MM.1S (cell line): Measurements from ENCODE around the gene MFRP.

Source experiments
- DNase-seq: peaks from one replicate; pipeline ENCODE4 v3.0.0-alpha.2; 2015
- H2AFZ ChIP-seq: fragments of 300-600 bp; sonication (generic); 2 replicates; pipeline ENCODE4 v1.6.0; 2016; ENCODE audit warnings: antibody characterized with exemption, low read length
- H3F3A ChIP-seq: fragments of 300-600 bp; sonication (generic); 2 replicates; pipeline ENCODE4 v1.6.1; 2016; ENCODE audit warnings: mild to moderate bottlenecking, antibody characterized with exemption, low read length, moderate library complexity, mixed read lengths; ENCODE audit not compliant: insufficient read depth
- H3K27ac ChIP-seq: fragments of 300-600 bp; sonication (generic); 2 replicates; pipeline ENCODE4 v1.5.1; 2016; ENCODE audit warnings: mild to moderate bottlenecking, low read length
- H3K27me3 ChIP-seq: fragments of 300-600 bp; sonication (generic); replicated peaks from 2 replicates; pipeline ENCODE4 v1.6.0; 2016; ENCODE audit warnings: low read length; ENCODE audit not compliant: insufficient read depth
- H3K36me3 ChIP-seq: fragments of 300-600 bp; sonication (generic); replicated peaks from 2 replicates; pipeline ENCODE4 v1.6.1; 2016; ENCODE audit warnings: mild to moderate bottlenecking, low read length, mixed read lengths; ENCODE audit not compliant: insufficient read depth
- H3K4me1 ChIP-seq: fragments of 300-600 bp; sonication (generic); 2 replicates; pipeline ENCODE4 v1.6.1; 2016; ENCODE audit warnings: low read length, mixed read lengths
- H3K4me2 ChIP-seq: fragments of 300-600 bp; sonication (generic); 2 replicates; pipeline ENCODE4 v1.6.0; 2016; ENCODE audit warnings: low read depth, low read length
- H3K4me3 ChIP-seq: fragments of 300-600 bp; sonication (generic); 2 replicates; pipeline ENCODE4 v1.5.1; 2016; ENCODE audit warnings: low read length, mixed read lengths
- H3K79me2 ChIP-seq: fragments of 300-600 bp; sonication (generic); 2 replicates; pipeline ENCODE4 v1.6.1; 2016; ENCODE audit warnings: mixed run types, low read length, mixed read lengths
- H3K9ac ChIP-seq: fragments of 300-600 bp; sonication (generic); 2 replicates; pipeline ENCODE4 v1.6.1; 2016; ENCODE audit warnings: low read length, mixed read lengths
- H3K9me2 ChIP-seq: fragments of 300-600 bp; sonication (generic); replicated peaks from 2 replicates; pipeline ENCODE4 v1.6.1; 2016; ENCODE audit warnings: mild to moderate bottlenecking, low read length, mixed read lengths; ENCODE audit not compliant: insufficient read depth
- H3K9me3 ChIP-seq: fragments of 300-600 bp; sonication (generic); replicated peaks from 2 replicates; pipeline ENCODE4 v1.6.1; 2016; ENCODE audit warnings: mild to moderate bottlenecking, low read length, mixed read lengths; ENCODE audit not compliant: insufficient read depth
- H4K20me1 ChIP-seq: fragments of 300-600 bp; sonication (generic); 2 replicates; pipeline ENCODE4 v1.6.1; 2016; ENCODE audit warnings: mild to moderate bottlenecking, low read length, moderate library complexity, mixed read lengths; ENCODE audit not compliant: insufficient read depth
- CTCF ChIP-seq: fragments of 300-600 bp; sonication (generic); IDR thresholded peaks from 2 replicates; pipeline ENCODE4 v1.5.1; 2016; ENCODE audit warnings: antibody characterized with exemption, low read length, mixed read lengths
- EZH2 ChIP-seq: fragments of 300-600 bp; sonication (generic); optimal IDR thresholded peaks from 2 replicates; pipeline ENCODE3; 2017; ENCODE audit warnings: low read depth, mild to moderate bottlenecking, antibody characterized with exemption, low read length, mixed read lengths
- EZH2phosphoT487 ChIP-seq: fragments of 300-600 bp; sonication (generic); IDR thresholded peaks from 2 replicates; pipeline ENCODE4 v1.6.1; 2018; ENCODE audit warnings: antibody characterized with exemption, low read length

The MFRP gene

GRCh38 chr11:119369132-119369925, 22.8 kb upstream of the MFRP start:
- no peak for DNase-seq
- no peaks in the 10 kb centered on the region for H3K36me3 ChIP-seq
- no peak overlapping the region for H3K9ac ChIP-seq
- H3K79me2 ChIP-seq = no peaks in the 10 kb centered on the region
- H3K27ac ChIP-seq = no peak overlapping the region
- no peaks in the 10 kb centered on the region for H3K9me2 ChIP-seq
- no peak overlapping the region for H3K4me2 ChIP-seq
- H3K4me3 ChIP-seq = no peak overlapping the region
- H3K9me3 ChIP-seq = no peaks in the 10 kb centered on the region
- H4K20me1 ChIP-seq = no peaks in the 10 kb centered on the region
- H3K27me3 ChIP-seq = peaks cover 20% of the 10 kb centered on the region; the same call in 1 of the 2 replicates
- no peaks in the 10 kb centered on the region for H3F3A ChIP-seq
- TF ChIP-seq CTCF (no peak), EZH2phosphoT487 (no peak), EZH2 (no peak)
- H2AFZ ChIP-seq = no peak overlapping the region
- H3K4me1 ChIP-seq = peaks cover 10% of the 10 kb centered on the region; the same call in 1 of the 2 replicates

- Histone ChIP-seq H3K9me3 (no peaks in the 10 kb centered on the region), H3K27me3 (peaks cover 24% of the 10 kb centered on the region; the same call in 1 of the 2 replicates), H3K4me3 (no peak overlapping the region), H2AFZ (no peak overlapping the region), H3K27ac (no peak overlapping the region), H3K4me2 (no peak overlapping the region), H3K9me2 (no peaks in the 10 kb centered on the region), H3K79me2 (no peaks in the 10 kb centered on the region), H3K9ac (no peak overlapping the region), H3K4me1 (peaks cover 10% of the 10 kb centered on the region; the same call in 1 of the 2 replicates), H3K36me3 (no peaks in the 10 kb centered on the region), H3F3A (no peaks in the 10 kb centered on the region), H4K20me1 (no peaks in the 10 kb centered on the region)
- no peak for TF ChIP-seq EZH2
- TF ChIP-seq CTCF = no peak
- no peak for TF ChIP-seq EZH2phosphoT487
- DNase-seq = no peak
Observed at GRCh38 chr11:119368121-119369034, 21.9 kb upstream of the MFRP start.

- Histone ChIP-seq H3K79me2 (no peaks in the 10 kb centered on the region), H2AFZ (no peak overlapping the region), H3K27ac (no peak overlapping the region), H3K9ac (no peak overlapping the region), H3K36me3 (no peaks in the 10 kb centered on the region), H3K4me3 (no peak overlapping the region), H3K27me3 (peaks cover 31% of the 10 kb centered on the region), H3K9me2 (no peaks in the 10 kb centered on the region), H4K20me1 (no peaks in the 10 kb centered on the region), H3F3A (no peaks in the 10 kb centered on the region), H3K4me1 (peaks cover 10% of the 10 kb centered on the region; the same call in 1 of the 2 replicates), H3K4me2 (no peak overlapping the region), H3K9me3 (no peaks in the 10 kb centered on the region)
- no peak for DNase-seq
- TF ChIP-seq EZH2 (no peak), CTCF (no peak), EZH2phosphoT487 (no peak)
Observed at GRCh38 chr11:119367661-119368120, 21.2 kb upstream of the MFRP start.
